GM06990 (cell line): ENCODE results near the gene AANAT.
A peak's percentile ranks its signal among the peaks of the same experiment; 100 is the strongest.

Experiments
- DNase-seq: peaks from one replicate; pipeline ENCODE4 v3.0.0-alpha.2; 2011; ENCODE audit not compliant: insufficient read length; ENCODE audit errors: extremely low read depth
- H3K27me3 ChIP-seq: replicated peaks from 2 replicates; pipeline ENCODE4 v1.6.0; 2011; ENCODE audit warnings: low read length; ENCODE audit not compliant: control insufficient read depth, insufficient read depth
- H3K36me3 ChIP-seq: 2 replicates; pipeline ENCODE4 v1.5.1; 2011; ENCODE audit warnings: low read length; ENCODE audit not compliant: control insufficient read depth, insufficient read depth
- H3K4me3 ChIP-seq: replicated peaks from 2 replicates; pipeline ENCODE4 v1.5.1; 2011; ENCODE audit warnings: low read depth, mild to moderate bottlenecking, control low read depth, low read length
- TF ChIP-seq, protein P1 (sequence below): IDR thresholded peaks from 2 replicates; pipeline ENCODE4 v1.5.1; 2011; ENCODE audit warnings: low read length, control low read depth, mild to moderate bottlenecking, inconsistent platforms; ENCODE audit not compliant: insufficient read depth, poor library complexity, severe bottlenecking

AANAT gene

GRCh38 chr17:76500074-76500746 lies 32.8 kb downstream of the AANAT start:
- peak overlapping the region; percentile 93 for H3K4me3 ChIP-seq
- no peak for DNase-seq

GRCh38 chr17:76500747-76501017 lies 33.3 kb downstream of the AANAT start:
- DNase-seq, result no peak
- Histone ChIP-seq H3K4me3 (peak overlapping the region; percentile 93), H3K27me3 (no peaks in the 10 kb centered on the region), H3K36me3 (no peaks in the 10 kb centered on the region; the same call in 1 of the 2 replicates)
- TF ChIP-seq, protein P1, sequence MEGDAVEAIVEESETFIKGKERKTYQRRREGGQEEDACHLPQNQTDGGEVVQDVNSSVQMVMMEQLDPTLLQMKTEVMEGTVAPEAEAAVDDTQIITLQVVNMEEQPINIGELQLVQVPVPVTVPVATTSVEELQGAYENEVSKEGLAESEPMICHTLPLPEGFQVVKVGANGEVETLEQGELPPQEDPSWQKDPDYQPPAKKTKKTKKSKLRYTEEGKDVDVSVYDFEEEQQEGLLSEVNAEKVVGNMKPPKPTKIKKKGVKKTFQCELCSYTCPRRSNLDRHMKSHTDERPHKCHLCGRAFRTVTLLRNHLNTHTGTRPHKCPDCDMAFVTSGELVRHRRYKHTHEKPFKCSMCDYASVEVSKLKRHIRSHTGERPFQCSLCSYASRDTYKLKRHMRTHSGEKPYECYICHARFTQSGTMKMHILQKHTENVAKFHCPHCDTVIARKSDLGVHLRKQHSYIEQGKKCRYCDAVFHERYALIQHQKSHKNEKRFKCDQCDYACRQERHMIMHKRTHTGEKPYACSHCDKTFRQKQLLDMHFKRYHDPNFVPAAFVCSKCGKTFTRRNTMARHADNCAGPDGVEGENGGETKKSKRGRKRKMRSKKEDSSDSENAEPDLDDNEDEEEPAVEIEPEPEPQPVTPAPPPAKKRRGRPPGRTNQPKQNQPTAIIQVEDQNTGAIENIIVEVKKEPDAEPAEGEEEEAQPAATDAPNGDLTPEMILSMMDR, result no peak

More at GRCh38 chr17:76500074-76500746, 32.8 kb downstream of the AANAT start:
- TF ChIP-seq, protein P1, result no peak
- Histone ChIP-seq H3K27me3 (no peaks in the 10 kb centered on the region), H3K36me3 (no peaks in the 10 kb centered on the region; the same call in 1 of the 2 replicates)

DNA sequence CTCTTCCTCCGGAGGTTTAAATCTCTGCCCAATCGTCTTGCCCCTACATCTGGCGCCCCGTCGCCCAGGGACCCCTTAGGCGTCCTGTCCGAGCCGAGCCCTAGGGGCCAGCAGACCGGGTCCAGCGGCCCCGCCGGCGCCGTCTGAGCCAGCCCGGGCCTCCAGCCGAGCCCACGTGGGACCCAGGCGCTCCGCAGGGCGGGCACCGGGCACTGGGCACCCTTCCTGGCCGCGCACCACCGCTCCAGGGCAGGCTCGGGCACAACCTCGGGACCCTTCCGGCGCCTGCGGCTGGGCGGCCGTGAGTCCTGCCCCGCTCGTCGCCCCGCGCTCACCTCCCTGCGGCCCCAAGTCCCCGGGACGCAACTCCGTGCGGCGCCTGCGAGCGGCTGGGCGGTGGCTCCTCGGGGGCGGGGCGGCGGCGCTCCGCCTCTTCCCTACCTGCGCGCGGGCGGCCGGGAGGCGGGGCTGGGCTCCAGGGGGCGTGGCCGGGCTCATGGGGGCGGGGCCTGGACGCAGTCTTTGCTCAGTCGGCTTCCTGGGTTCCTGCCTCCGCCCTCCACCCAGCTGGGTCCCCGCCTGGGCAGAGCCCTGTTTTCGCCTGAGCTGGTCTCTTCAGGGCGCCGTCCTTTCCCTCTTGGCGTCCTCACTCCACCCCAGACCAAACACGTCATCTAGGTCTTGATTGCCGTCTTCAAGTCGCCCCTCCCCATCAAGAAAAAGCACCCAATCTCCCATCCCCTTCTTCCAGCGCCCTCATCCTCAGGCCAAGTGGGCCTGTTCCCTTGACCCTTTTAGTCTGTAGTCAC lies 33.8 kb downstream of the AANAT start, which contains the start of gene RHBDF2:
Gene RHBDF2 (minus strand): TSS at position 406 of the 809 bp plus-strand sequence. CDS start 19,899 bp downstream, outside the sequence.
- peak within 1 kb of the TSS; percentile 93 for H3K4me3 ChIP-seq
- peak; percentile 92 for DNase-seq
- no peaks in the 10 kb centered on the region for H3K27me3 ChIP-seq
- no peaks in the 10 kb centered on the region; the same call in 1 of the 2 replicates for H3K36me3 ChIP-seq
- TF ChIP-seq, protein P1, result no peak

GRCh38 chr17:76501827-76502307 lies 34.5 kb downstream of the AANAT start:
- Histone ChIP-seq H3K4me3 (no peak overlapping the region), H3K36me3 (no peaks in the 10 kb centered on the region; the same call in 1 of the 2 replicates), H3K27me3 (no peaks in the 10 kb centered on the region)
- TF ChIP-seq, protein P1, result no peak
- no peak for DNase-seq

DNA sequence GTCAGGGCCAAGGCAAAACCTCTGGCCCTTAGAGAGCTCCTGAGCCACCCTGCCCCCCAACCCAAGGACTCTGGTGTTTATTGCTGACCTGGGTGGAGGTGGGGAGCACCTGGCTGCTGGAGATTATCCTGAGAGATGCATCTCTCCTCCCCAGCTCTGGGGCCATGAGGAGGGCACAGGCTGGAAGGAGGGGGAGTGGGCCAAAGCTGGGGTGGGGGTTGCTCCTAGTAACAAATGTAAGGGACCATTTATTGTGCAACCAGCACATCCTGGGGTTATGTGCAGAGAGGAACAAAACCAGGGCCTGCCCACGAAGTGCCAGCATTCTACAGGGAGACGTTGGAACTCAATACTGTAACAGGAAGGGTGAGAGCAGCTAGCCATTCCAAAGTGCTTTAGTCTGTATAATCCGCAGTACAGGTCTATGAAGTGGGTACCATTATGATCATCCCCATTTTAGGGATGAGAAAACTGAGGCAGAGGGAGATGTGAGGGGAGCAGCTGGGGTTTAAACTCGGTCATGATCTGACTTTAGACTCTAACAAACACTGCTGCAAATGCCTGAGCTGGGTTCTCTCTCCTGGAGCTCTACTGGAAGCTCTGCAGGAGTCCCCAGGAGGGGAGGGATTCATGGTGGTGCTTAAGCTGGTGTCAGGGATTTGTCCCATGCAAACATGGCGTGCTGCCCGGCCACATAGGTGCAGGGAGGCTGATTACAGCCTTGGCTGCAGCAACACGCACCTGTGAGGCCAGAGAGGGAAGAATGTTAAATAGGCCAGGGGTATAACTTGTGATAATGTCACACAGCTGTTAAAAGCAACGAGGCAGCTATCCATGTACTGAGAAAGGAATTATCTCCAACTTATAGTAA lies 35.2 kb downstream of the AANAT start:
- TF ChIP-seq, protein P1, result no peak
- Histone ChIP-seq H3K4me3 (no peak overlapping the region), H3K36me3 (no peaks in the 10 kb centered on the region; the same call in 1 of the 2 replicates), H3K27me3 (no peaks in the 10 kb centered on the region)
- no peak for DNase-seq
